ENCODE results near the gene INTS14.

DNA sequence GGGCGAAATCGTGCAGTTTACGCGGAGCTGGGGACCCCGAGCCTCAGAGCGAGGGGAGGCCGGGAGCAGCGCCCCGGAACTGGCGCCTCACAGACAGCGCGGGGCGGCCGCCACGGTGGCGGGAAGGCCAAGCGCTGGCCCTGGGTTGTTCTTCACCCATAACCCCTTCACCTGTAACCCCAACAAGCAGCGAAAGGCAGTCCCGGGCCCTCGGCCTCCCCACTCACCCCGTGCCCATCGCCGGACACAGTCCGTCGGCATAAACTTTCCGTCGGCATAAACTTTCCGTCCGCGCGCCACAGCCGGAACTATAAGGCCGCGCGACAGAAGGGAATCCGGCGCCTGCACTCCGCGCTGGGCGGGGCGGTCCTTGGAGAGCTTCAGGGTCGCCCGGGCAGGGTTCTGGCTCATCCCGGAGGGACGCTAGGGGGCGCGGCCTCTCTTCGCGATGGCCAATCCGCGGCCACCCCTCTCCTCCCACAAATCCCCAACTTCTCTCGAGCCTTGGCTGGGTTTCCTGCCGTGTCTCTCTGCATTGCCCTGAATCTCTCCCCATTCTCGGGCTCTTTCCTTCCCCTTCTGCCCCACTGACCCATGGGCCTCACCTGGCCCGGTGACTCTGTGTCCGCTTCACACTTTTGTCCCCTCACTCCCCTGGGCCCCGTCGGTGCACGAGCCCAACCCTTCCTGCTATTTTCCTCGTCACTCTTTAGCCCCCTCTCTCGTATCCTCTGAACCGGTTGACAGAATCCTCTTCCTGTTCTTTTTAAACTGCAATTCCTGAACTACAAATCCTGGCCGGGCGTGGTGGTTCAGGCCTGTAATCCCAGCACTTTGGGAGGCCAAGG, at the start of gene INTS14:
- TF ChIP-seq, protein P1, sequence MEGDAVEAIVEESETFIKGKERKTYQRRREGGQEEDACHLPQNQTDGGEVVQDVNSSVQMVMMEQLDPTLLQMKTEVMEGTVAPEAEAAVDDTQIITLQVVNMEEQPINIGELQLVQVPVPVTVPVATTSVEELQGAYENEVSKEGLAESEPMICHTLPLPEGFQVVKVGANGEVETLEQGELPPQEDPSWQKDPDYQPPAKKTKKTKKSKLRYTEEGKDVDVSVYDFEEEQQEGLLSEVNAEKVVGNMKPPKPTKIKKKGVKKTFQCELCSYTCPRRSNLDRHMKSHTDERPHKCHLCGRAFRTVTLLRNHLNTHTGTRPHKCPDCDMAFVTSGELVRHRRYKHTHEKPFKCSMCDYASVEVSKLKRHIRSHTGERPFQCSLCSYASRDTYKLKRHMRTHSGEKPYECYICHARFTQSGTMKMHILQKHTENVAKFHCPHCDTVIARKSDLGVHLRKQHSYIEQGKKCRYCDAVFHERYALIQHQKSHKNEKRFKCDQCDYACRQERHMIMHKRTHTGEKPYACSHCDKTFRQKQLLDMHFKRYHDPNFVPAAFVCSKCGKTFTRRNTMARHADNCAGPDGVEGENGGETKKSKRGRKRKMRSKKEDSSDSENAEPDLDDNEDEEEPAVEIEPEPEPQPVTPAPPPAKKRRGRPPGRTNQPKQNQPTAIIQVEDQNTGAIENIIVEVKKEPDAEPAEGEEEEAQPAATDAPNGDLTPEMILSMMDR (conservative IDR thresholded peaks at IDR 0.05; ENCODE audit: low read depth, low read length): peak; percentile 75
- no peak for TF ChIP-seq EZH2 (IDR thresholded peaks at IDR 0.05; ENCODE audit: borderline replicate concordance, low read depth, low read length, poor library complexity, severe bottlenecking)

All from A673 (cell line).